Esophagus muscularis mucosa (tissue), 4 donors: Measurements from ENCODE around the gene SOX5. TPM values are rescaled to one million over a fixed set of nuclear protein-coding genes. Genes with fewer than 3 reads are reported as not detected.

Source experiments
- DNase-seq: peaks from one replicate; pipeline ENCODE4 v3.0.0-alpha.2; 2017; ENCODE audit errors: extremely low spot score
- H3K27ac ChIP-seq, 4 donors: fragments of 200-600 bp; sonication (generic); replicated peaks in 1 of 4; 1 replicate in 3 of 4; 2 replicates in 1 of 4; pipeline ENCODE4 v1.5.1; 2016 to 2019; ENCODE audit warnings: mild to moderate bottlenecking in 1 of 4
- H3K27me3 ChIP-seq, 4 donors: fragments of 200-600 bp; sonication (generic); one replicate each; pipeline versions ENCODE4 v1.5.1 to v1.6.0; 2016 to 2019
- H3K36me3 ChIP-seq, 4 donors: fragments of 200-600 bp; sonication (generic); one replicate each; pipeline ENCODE4 v1.5.1; 2016 to 2019
- H3K4me1 ChIP-seq, 4 donors: fragments of 200-600 bp; sonication (generic); one replicate each; pipeline ENCODE4 v1.5.1; 2016 to 2019
- H3K4me3 ChIP-seq, 4 donors: fragments of 200-600 bp; sonication (generic); 1 replicate in 2 of 4; 2 replicates in 2 of 4; pipeline ENCODE4 v1.5.1; 2016 to 2019; ENCODE audit warnings: mild to moderate bottlenecking in 4 of 4, moderate library complexity in 1 of 4
- H3K9me3 ChIP-seq, 4 donors: fragments of 200-600 bp; sonication (generic); 1 replicate in 3 of 4; 2 replicates in 1 of 4; pipeline ENCODE4 v1.5.1; 2016 to 2019
- CTCF ChIP-seq, 3 experiments: fragments of 200-600 bp in 2 of 3; fragments of 450-650 bp in 1 of 3; sonication (generic) in 2 of 3; IDR thresholded peaks; one replicate each; pipeline ENCODE4 v1.5.1; 2017 to 2019; ENCODE audit warnings: antibody characterized with exemption in 3 of 3, mild to moderate bottlenecking in 2 of 3, moderate library complexity in 1 of 3
- EP300 ChIP-seq: sonication (generic); formaldehyde crosslinking; IDR thresholded peaks from one replicate; pipeline ENCODE4 v1.6.1; 2017; ENCODE audit warnings: antibody characterized with exemption
- POLR2A ChIP-seq: fragments of 450-650 bp; IDR thresholded peaks from one replicate; pipeline ENCODE4 v1.6.1; 2017; ENCODE audit warnings: antibody characterized with exemption, moderate library complexity, mild to moderate bottlenecking, low read depth
- POLR2AphosphoS5 ChIP-seq, 2 donors: sonication (generic); formaldehyde crosslinking; IDR thresholded peaks; one replicate each; pipeline ENCODE4 v1.6.1; 2017; ENCODE audit warnings: antibody characterized with exemption in 2 of 2
- WGBS: methylation state at CpG from one replicate; pipeline ENCODE4 v1.1.5; 2018; 5-methylcytosine and 5-hydroxymethylcytosine counted together
- intact Hi-C: fragments of 100-400 bp; cut with DNase I; formaldehyde crosslinking; loops from one replicate; pipeline ENCODE4 v1.15.1; 2023
- total RNA-seq, 4 donors: library from RNA; depleted of rRNA; stranded (reverse); fragments of >200 nt; gene quantifications; one replicate each; pipeline versions ENCODE4 v1.1.0 to v1.2.1, GENCODE V29; 2016

The SOX5 gene
- total RNA-seq, 4 donors from 2014 or later: 7.1 to 11.6 (median 8.8) TPM

GRCh38 chr12:23504641-23505399 lies 444.6 kb downstream of the SOX5 start:
- no peak overlapping the region for H3K27ac ChIP-seq
- no peak for TF ChIP-seq POLR2AphosphoS5 (IDR thresholded peaks at IDR 0.05)
- H3K4me3 ChIP-seq: no peak overlapping the region
- no peaks in the 10 kb centered on the region for H3K36me3 ChIP-seq
- intact Hi-C loops: no loop called here
- H3K9me3 ChIP-seq: no peaks in the 10 kb centered on the region
- DNase-seq: no peak
- no peaks in the 10 kb centered on the region for H3K4me1 ChIP-seq
- no peaks in the 10 kb centered on the region for H3K27me3 ChIP-seq
- WGBS: 77% methylated on average over 4 of the region's 4 CpGs

- H3K4me3 ChIP-seq: no peak overlapping the region
- no peak overlapping the region for H3K27ac ChIP-seq
- WGBS: 49% methylated on average over 2 of the region's 2 CpGs
- peaks cover 0 to 5% (median 1%) of the 10 kb centered on the region in 4 donors for H3K9me3 ChIP-seq
- TF ChIP-seq CTCF (IDR thresholded peaks at IDR 0.05) (no peak), POLR2A (no peak), POLR2AphosphoS5 (IDR thresholded peaks at IDR 0.05) (no peak), EP300 (no peak)
- no peaks in the 10 kb centered on the region for H3K4me1 ChIP-seq
- intact Hi-C loops: no loop called here
- DNase-seq: no peak
- H3K27me3 ChIP-seq: no peaks in the 10 kb centered on the region
- no peaks in the 10 kb centered on the region for H3K36me3 ChIP-seq
Observed at GRCh38 chr12:23504043-23504442, 445.4 kb downstream of the SOX5 start.

- H3K36me3 ChIP-seq: no peaks in the 10 kb centered on the region
- H3K4me1 ChIP-seq: no peaks in the 10 kb centered on the region
- no peaks in the 10 kb centered on the region for H3K27me3 ChIP-seq
- intact Hi-C loops: no loop called here
- no peak overlapping the region for H3K4me3 ChIP-seq
- no peak for DNase-seq
- no peak overlapping the region for H3K27ac ChIP-seq
- TF ChIP-seq EP300: no peak
- no peak for TF ChIP-seq POLR2AphosphoS5 (IDR thresholded peaks at IDR 0.05)
- TF ChIP-seq CTCF (IDR thresholded peaks at IDR 0.05): no peak
- no peak for TF ChIP-seq POLR2A
- 76% methylated on average over 2 of the region's 2 CpGs for WGBS
- peaks cover 0 to 8% (median 4%) of the 10 kb centered on the region in 4 donors for H3K9me3 ChIP-seq
Observed at GRCh38 chr12:23503544-23503943, 445.9 kb downstream of the SOX5 start.

- TF ChIP-seq POLR2AphosphoS5 (IDR thresholded peaks at IDR 0.05) (no peak), EP300 (no peak), CTCF (IDR thresholded peaks at IDR 0.05) (no peak), POLR2A (no peak)
- 83% methylated on average over 3 of the region's 3 CpGs for WGBS
- Histone ChIP-seq H3K27ac (no peak overlapping the region), H3K36me3 (no peaks in the 10 kb centered on the region), H3K27me3 (no peaks in the 10 kb centered on the region), H3K4me3 (no peak overlapping the region), H3K9me3 (peaks cover 0 to 9% (median 4%) of the 10 kb centered on the region in 4 donors), H3K4me1 (no peaks in the 10 kb centered on the region)
- DNase-seq: no peak
- intact Hi-C loops: no loop called here
Observed at GRCh38 chr12:23502259-23502658, 447.2 kb downstream of the SOX5 start.

GRCh38 chr12:23495472-23495871 lies 454.0 kb downstream of the SOX5 start:
- DNase-seq: no peak
- intact Hi-C loops: no loop called here
- no peaks in the 10 kb centered on the region for H3K4me1 ChIP-seq
- H3K27ac ChIP-seq: no peak overlapping the region
- no peaks in the 10 kb centered on the region for H3K36me3 ChIP-seq
- no peak for TF ChIP-seq POLR2AphosphoS5 (IDR thresholded peaks at IDR 0.05)
- no peak for TF ChIP-seq EP300
- TF ChIP-seq CTCF (IDR thresholded peaks at IDR 0.05): no peak
- no peak for TF ChIP-seq POLR2A
- no peak overlapping the region for H3K4me3 ChIP-seq
- H3K27me3 ChIP-seq: no peaks in the 10 kb centered on the region
- WGBS: 89% methylated on average over 2 of the region's 2 CpGs
- peaks cover 0 to 9% (median 4%) of the 10 kb centered on the region in 4 donors for H3K9me3 ChIP-seq
